ENCODE data around the gene PROKR1. TPM values are rescaled to one million over a fixed set of nuclear protein-coding genes. Genes with fewer than 3 reads are reported as not detected.

The PROKR1 gene
- total and polyA plus RNA-seq, 10 donors, result 0.02 to 0.09 (median 0.03) TPM; not detected in 7

DNA sequence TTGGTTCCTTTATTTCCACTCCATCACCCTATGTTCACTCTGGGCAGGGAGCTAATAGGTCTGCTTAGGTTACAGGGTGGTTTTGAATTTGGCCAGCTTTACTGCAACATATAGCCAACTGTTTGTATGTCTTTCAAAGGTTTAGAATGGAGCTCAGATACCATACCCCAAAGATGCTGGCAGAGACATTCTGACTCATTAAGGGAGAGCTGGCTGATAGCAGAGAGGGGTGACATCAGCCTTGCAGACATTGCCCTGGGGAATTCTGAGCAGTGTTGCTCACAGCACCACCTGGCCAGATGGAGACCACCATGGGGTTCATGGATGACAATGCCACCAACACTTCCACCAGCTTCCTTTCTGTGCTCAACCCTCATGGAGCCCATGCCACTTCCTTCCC is 2.1 kb downstream of the PROKR1 start:
- TF ChIP-seq, protein P1, sequence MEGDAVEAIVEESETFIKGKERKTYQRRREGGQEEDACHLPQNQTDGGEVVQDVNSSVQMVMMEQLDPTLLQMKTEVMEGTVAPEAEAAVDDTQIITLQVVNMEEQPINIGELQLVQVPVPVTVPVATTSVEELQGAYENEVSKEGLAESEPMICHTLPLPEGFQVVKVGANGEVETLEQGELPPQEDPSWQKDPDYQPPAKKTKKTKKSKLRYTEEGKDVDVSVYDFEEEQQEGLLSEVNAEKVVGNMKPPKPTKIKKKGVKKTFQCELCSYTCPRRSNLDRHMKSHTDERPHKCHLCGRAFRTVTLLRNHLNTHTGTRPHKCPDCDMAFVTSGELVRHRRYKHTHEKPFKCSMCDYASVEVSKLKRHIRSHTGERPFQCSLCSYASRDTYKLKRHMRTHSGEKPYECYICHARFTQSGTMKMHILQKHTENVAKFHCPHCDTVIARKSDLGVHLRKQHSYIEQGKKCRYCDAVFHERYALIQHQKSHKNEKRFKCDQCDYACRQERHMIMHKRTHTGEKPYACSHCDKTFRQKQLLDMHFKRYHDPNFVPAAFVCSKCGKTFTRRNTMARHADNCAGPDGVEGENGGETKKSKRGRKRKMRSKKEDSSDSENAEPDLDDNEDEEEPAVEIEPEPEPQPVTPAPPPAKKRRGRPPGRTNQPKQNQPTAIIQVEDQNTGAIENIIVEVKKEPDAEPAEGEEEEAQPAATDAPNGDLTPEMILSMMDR (IDR thresholded peaks at IDR 0.05 in 8 of 11, conservative IDR thresholded peaks at IDR 0.05 in 3 of 11), result no peak
- TF ChIP-seq POLR2AphosphoS5 (IDR thresholded peaks at IDR 0.05), result no peak
- TF ChIP-seq POLR2A (IDR thresholded peaks at IDR 0.05), result no peak
- Histone ChIP-seq H3K27me3 (replicated peaks in 1 of 7) (peaks cover 0 to 87% (median 53%) of the 10 kb centered on the region in 7 donors), H3K4me1 (peaks cover 8 to 18% (median 14%) of the 10 kb centered on the region in 6 donors), H3K36me3 (no peaks in the 10 kb centered on the region), H3K9me3 (peaks cover 0 to 12% (median 0%) of the 10 kb centered on the region in 8 donors), H3K27ac (no peak overlapping the region), H3K4me3 (no peak overlapping the region)
- intact Hi-C loops (cut with DNase I; ENCODE audit: low total_unique reads), result no loop called here
- no peak for DNase-seq

DNA sequence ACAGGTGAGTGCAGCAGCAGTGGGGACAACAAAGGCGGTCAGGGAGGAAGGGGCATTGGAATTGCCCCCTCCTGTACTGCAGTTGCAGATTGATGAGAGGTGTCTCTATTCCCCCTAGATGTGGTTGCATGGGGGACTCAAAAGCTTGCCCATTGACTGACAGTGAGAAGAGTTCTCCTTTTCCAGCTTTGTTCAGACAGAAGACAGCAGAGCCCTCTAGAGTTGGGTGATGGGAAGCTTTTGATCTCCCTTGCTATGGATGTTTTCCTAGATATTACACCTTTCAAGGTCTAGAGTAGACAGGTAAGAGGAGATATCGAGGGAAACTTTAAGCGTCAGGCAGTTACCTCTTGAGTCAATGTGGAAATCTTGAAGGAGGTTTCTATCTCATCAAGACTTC is 2.9 kb downstream of the PROKR1 start:
- Histone ChIP-seq H3K4me3 (no peak overlapping the region), H3K27ac (no peak overlapping the region), H3K4me1 (peaks cover 8 to 18% (median 14%) of the 10 kb centered on the region in 6 donors), H3K27me3 (replicated peaks in 1 of 7) (peaks cover 0 to 83% (median 50%) of the 10 kb centered on the region in 7 donors), H3K36me3 (no peaks in the 10 kb centered on the region), H3K9me3 (peaks cover 0 to 5% (median 0%) of the 10 kb centered on the region in 8 donors)
- TF ChIP-seq, protein P1 (IDR thresholded peaks at IDR 0.05 in 8 of 11, conservative IDR thresholded peaks at IDR 0.05 in 3 of 11), result no peak
- DNase-seq, result no peak
- WGBS, 5 donors, result 76 to 94% (median 83%) methylated on average over 3 of the region's 3 CpGs
- intact Hi-C loops (cut with DNase I; ENCODE audit: low total_unique reads), result no loop called here

DNA sequence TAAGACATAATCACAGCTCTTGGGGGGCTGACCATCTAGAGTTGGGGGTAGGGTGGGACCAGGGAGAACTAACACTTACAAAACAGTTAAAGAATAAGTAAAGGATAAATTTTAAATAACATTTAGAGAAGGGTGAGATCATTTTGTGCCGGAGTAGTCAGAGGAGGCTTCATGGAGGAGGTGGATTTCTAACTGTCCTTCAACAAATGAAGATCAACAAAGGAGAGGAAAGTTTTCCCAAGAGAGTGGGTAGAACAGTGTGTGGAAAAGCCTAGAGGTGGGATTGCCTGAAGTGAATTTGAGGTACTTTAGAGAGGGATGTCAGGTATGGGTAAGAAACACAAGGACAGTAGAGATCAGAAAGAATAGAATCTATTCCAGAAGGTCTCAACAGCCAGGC is 7.3 kb downstream of the PROKR1 start:
- intact Hi-C loops (cut with DNase I; ENCODE audit: low total_unique reads), result no loop called here
- H3K36me3 ChIP-seq, result no peaks in the 10 kb centered on the region
- H3K27me3 ChIP-seq (replicated peaks in 1 of 7), result peaks cover 0 to 60% (median 9%) of the 10 kb centered on the region in 7 donors
- no peaks in the 10 kb centered on the region for H3K9me3 ChIP-seq
- H3K4me3 ChIP-seq, result no peak overlapping the region
- H3K27ac ChIP-seq, result no peak overlapping the region
- peaks cover 0 to 16% (median 10%) of the 10 kb centered on the region in 6 donors for H3K4me1 ChIP-seq
- no peak for TF ChIP-seq POLR2A (IDR thresholded peaks at IDR 0.05)
- TF ChIP-seq, protein P1 (IDR thresholded peaks at IDR 0.05 in 8 of 11, conservative IDR thresholded peaks at IDR 0.05 in 3 of 11), result no peak
- TF ChIP-seq POLR2AphosphoS5 (IDR thresholded peaks at IDR 0.05), result no peak
- no peak for DNase-seq
- WGBS, 5 donors, result 91 to 100% (median 95%) methylated on average over 1 of the region's 1 CpG

DNA sequence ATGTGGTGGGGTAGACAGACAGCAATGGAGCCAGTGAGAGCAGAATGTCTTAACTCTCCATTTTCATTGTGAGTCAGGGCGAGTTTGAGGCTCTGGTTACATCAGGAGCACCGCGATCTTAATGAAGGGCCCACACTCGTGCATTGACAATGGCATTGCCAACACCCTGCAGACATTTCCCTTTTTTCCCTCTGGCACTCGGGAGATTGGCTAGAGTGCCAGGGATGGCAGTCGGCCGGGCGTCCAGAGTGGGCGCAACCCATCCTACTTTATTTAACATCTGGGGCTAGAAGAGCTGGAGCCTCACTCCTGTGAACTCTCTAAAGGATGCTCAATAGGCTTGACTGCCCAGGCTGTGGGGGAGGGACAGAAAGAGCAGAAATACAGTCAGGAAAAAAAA is 9.7 kb downstream of the PROKR1 start:
- no peak overlapping the region for H3K27ac ChIP-seq
- intact Hi-C loops (cut with DNase I; ENCODE audit: low total_unique reads), result no loop called here
- DNase-seq, result no peak
- no peaks in the 10 kb centered on the region for H3K9me3 ChIP-seq
- WGBS, 5 donors, result 73 to 89% (median 80%) methylated on average over 9 of the region's 9 CpGs
- TF ChIP-seq POLR2A (IDR thresholded peaks at IDR 0.05), result no peak
- TF ChIP-seq, protein P1 (IDR thresholded peaks at IDR 0.05 in 8 of 11, conservative IDR thresholded peaks at IDR 0.05 in 3 of 11), result no peak
- TF ChIP-seq POLR2AphosphoS5 (IDR thresholded peaks at IDR 0.05), result no peak
- peaks cover 0 to 16% (median 10%) of the 10 kb centered on the region in 6 donors for H3K4me1 ChIP-seq
- peaks cover 0 to 37% (median 0%) of the 10 kb centered on the region in 7 donors for H3K27me3 ChIP-seq (replicated peaks in 1 of 7)
- no peak overlapping the region for H3K4me3 ChIP-seq
- H3K36me3 ChIP-seq, result no peaks in the 10 kb centered on the region

Measured in spleen (tissue), 11 donors.